HCT116 (cell line): Measurements from ENCODE around the gene CABS1. TPM values are rescaled to one million over a fixed set of nuclear protein-coding genes. Genes with fewer than 3 reads are reported as not detected.

Experiments used
- ATAC-seq: fragments of 200-7000 bp; cut with Tn5 transposase; 2 replicates; pipeline ENCODE4 v1.9.1; 2020; ENCODE audit warnings: mild to moderate bottlenecking, moderate library complexity
- BruUV-seq: library from RNA; stranded (reverse); fragments of 400-500 nt; replicated peaks from 2 replicates; lab custom pipeline; 2021; lab: Mats Ljungman, UMichigan
- CTCF ChIA-PET: fragments of 300-600 bp; sonication (Branson Sonifier 250); formaldehyde crosslinking; loops from one replicate; lab custom pipeline; 2021; ENCODE audit warnings: antibody characterized with exemption; lab: Charles Lee
- POLR2A ChIA-PET: fragments of 300-600, 350-600 bp; sonication (Branson Sonifier 250); formaldehyde crosslinking; loops from one replicate; lab custom pipeline; 2021; ENCODE audit warnings: antibody characterized with exemption; lab: Charles Lee
- RAD21 ChIA-PET, 2 experiments: fragments of 300-600 bp; sonication (Branson Sonifier 250); formaldehyde crosslinking; loops; one replicate each; lab custom pipeline; 2023; ENCODE audit warnings: low total read pairs in 2 of 2; ENCODE audit not compliant: uncharacterized antibody in 2 of 2, unreplicated experiment in 2 of 2, low non-redundant PET in 1 of 2; lab: Charles Lee
- DNase-seq: peaks from one replicate; pipeline ENCODE4 v3.0.0-alpha.2; 2010; ENCODE audit warnings: low read depth, low spot score
- H2AFZ ChIP-seq: fragments of 200-600 bp; shearing (Covaris generic), sonication (generic); 2 replicates; pipeline ENCODE4 v1.6.1; 2017; ENCODE audit warnings: low read depth, mixed run types, mixed read lengths, antibody characterized with exemption, low read length; ENCODE audit not compliant: poor library complexity, severe bottlenecking
- H3K27ac ChIP-seq: 2 replicates; pipeline ENCODE4 v1.5.1; 2012; ENCODE audit warnings: low read depth, low read length
- H3K27me3 ChIP-seq: fragments of 200-600 bp; sonication (generic); 2 replicates; pipeline ENCODE4 v1.6.1; 2016; ENCODE audit warnings: mixed run types, low read length, mixed read lengths; ENCODE audit not compliant: insufficient read depth
- H3K36me3 ChIP-seq, 2 experiments: fragments of 200-500 bp in 1 of 2; fragments of 200-600 bp in 1 of 2; sonication (Bioruptor generic) in 1 of 2; sonication (generic) in 1 of 2; 2 replicates each; pipeline versions ENCODE4 v1.5.1 to v1.6.1; 2014 to 2016; ENCODE audit warnings: low read length in 2 of 2, inconsistent platforms in 1 of 2, mixed read lengths in 1 of 2, mixed run types in 1 of 2; ENCODE audit not compliant: insufficient read depth in 2 of 2, control insufficient read depth in 1 of 2
- H3K4me1 ChIP-seq, 2 experiments: fragments of 200-600 bp in 1 of 2; sonication (generic) in 1 of 2; 2 replicates each; pipeline versions ENCODE4 v1.5.1 to v1.6.1; 2012 to 2017; ENCODE audit warnings: low read length in 2 of 2, inconsistent platforms in 1 of 2, mild to moderate bottlenecking in 1 of 2, mixed read lengths in 1 of 2, mixed run types in 1 of 2, moderate library complexity in 1 of 2; ENCODE audit not compliant: insufficient read depth in 2 of 2, control insufficient read depth in 1 of 2
- H3K4me2 ChIP-seq: fragments of 200-600 bp; sonication (generic); 2 replicates; pipeline ENCODE4 v1.6.1; 2017; ENCODE audit warnings: mixed run types, low read length, mixed read lengths
- H3K4me3 ChIP-seq, 2 experiments: fragments of 200-600 bp in 1 of 2; sonication (generic) in 1 of 2; replicated peaks in 1 of 2; 2 replicates each; pipeline ENCODE4 v1.5.1; 2011 to 2016; ENCODE audit warnings: low read length in 2 of 2, control low read depth in 1 of 2, low read depth in 1 of 2, mild to moderate bottlenecking in 1 of 2, mixed read lengths in 1 of 2, mixed run types in 1 of 2
- H3K79me2 ChIP-seq: fragments of 200-600 bp; sonication (generic); 2 replicates; pipeline ENCODE4 v1.6.1; 2017; ENCODE audit warnings: mild to moderate bottlenecking, mixed run types, low read length, moderate library complexity, mixed read lengths; ENCODE audit not compliant: insufficient read depth
- H3K9ac ChIP-seq: fragments of 200-600 bp; sonication (generic); 2 replicates; pipeline ENCODE4 v1.6.1; 2016; ENCODE audit warnings: low read length, mixed read lengths
- H3K9me2 ChIP-seq: fragments of 200-600 bp; sonication (generic), shearing (Covaris generic); 2 replicates; pipeline ENCODE4 v1.6.1; 2017; ENCODE audit warnings: mixed run types, mild to moderate bottlenecking, moderate library complexity; ENCODE audit not compliant: insufficient read depth
- H3K9me3 ChIP-seq, 2 experiments: fragments of 200-500 bp in 1 of 2; fragments of 200-600 bp in 1 of 2; sonication (Bioruptor generic) in 1 of 2; sonication (generic) in 1 of 2; 2 replicates each; pipeline ENCODE4 v1.6.1; 2014 to 2017; ENCODE audit warnings: low read length in 2 of 2, mixed read lengths in 2 of 2, inconsistent platforms in 1 of 2, low read depth in 1 of 2, mild to moderate bottlenecking in 1 of 2, mixed run types in 1 of 2, moderate library complexity in 1 of 2; ENCODE audit not compliant: control insufficient read depth in 1 of 2, insufficient read depth in 1 of 2
- H4K20me1 ChIP-seq: fragments of 200-600 bp; sonication (generic), shearing (Covaris generic); 2 replicates; pipeline ENCODE4 v1.6.1; 2017; ENCODE audit warnings: mixed run types, mild to moderate bottlenecking, moderate library complexity; ENCODE audit not compliant: insufficient read depth
- CBX3 ChIP-seq: IDR thresholded peaks from 2 replicates; pipeline ENCODE4 v1.6.1; 2012; ENCODE audit warnings: low read depth
- CEBPB ChIP-seq: IDR thresholded peaks from 2 replicates; pipeline ENCODE4 v1.6.1; 2012; ENCODE audit warnings: low read depth
- ELF1 ChIP-seq: IDR thresholded peaks from 2 replicates; pipeline ENCODE4 v1.6.1; 2012; ENCODE audit warnings: low read depth, borderline replicate concordance
- EZH2 ChIP-seq: fragments of 200-600 bp; sonication (generic); IDR thresholded peaks from 2 replicates; pipeline ENCODE4 v1.6.1; 2017; ENCODE audit warnings: antibody characterized with exemption, mixed run types
- EZH2phosphoT487 ChIP-seq: fragments of 200-600 bp; IDR thresholded peaks from 2 replicates; pipeline ENCODE4 v1.6.1; 2018; ENCODE audit warnings: antibody characterized with exemption, borderline replicate concordance
- FOSL1 ChIP-seq: IDR thresholded peaks from 2 replicates; pipeline ENCODE4 v1.6.1; 2012; ENCODE audit warnings: low read depth
- JUND ChIP-seq: IDR thresholded peaks from 2 replicates; pipeline ENCODE4 v1.6.1; 2012
- RAD21 ChIP-seq: IDR thresholded peaks from 2 replicates; pipeline ENCODE4 v1.6.1; 2012; ENCODE audit warnings: low read depth, mild to moderate bottlenecking
- SIN3A ChIP-seq: IDR thresholded peaks from 2 replicates; pipeline ENCODE4 v1.6.1; 2012; ENCODE audit warnings: low read depth
- SP1 ChIP-seq: IDR thresholded peaks from 2 replicates; pipeline ENCODE4 v1.6.1; 2012; ENCODE audit warnings: low read depth
- SRF ChIP-seq: IDR thresholded peaks from 2 replicates; pipeline ENCODE4 v1.6.1; 2012; ENCODE audit warnings: low read depth
- TCF7L2 ChIP-seq: IDR thresholded peaks from 2 replicates; pipeline ENCODE4 v1.7.0; 2011; ENCODE audit warnings: borderline replicate concordance, inconsistent platforms; ENCODE audit not compliant: insufficient read depth, insufficient read length; ENCODE audit errors: extremely low read depth
- YY1 ChIP-seq: IDR thresholded peaks from 2 replicates; pipeline ENCODE4 v1.6.1; 2011; ENCODE audit warnings: low read length, low read depth, moderate library complexity, mild to moderate bottlenecking; ENCODE audit not compliant: insufficient replicate concordance; ENCODE audit errors: extremely low read depth
- ZFX ChIP-seq: fragments of 450-650 bp; IDR thresholded peaks from 2 replicates; pipeline ENCODE4 v1.6.1; 2017
- ZNF274 ChIP-seq: fragments of 200-500 bp; sonication (Bioruptor generic); IDR thresholded peaks from 2 replicates; pipeline ENCODE4 v1.6.1; 2014; ENCODE audit warnings: mild to moderate bottlenecking, low read depth, low read length, inconsistent platforms
- intact Hi-C: fragments of 100-400 bp; cut with micrococcal nuclease; formaldehyde crosslinking; loops from 2 replicates; pipeline ENCODE4 v1.10.0; 2022
- total RNA-seq: library from RNA; stranded (reverse); gene quantifications from one replicate; pipeline ENCODE4 v1.2.1, GENCODE V29; 2021; ENCODE audit not compliant: unreplicated experiment
- TF ChIP-seq, protein P1 (sequence below), 3 experiments: fragments of 200-600 bp in 1 of 3; sonication (generic) in 1 of 3; IDR thresholded peaks in 2 of 3; conservative IDR thresholded peaks in 1 of 3; 2 replicates each; pipeline ENCODE4 v1.5.1; 2012 to 2017; ENCODE audit warnings: low read depth in 2 of 3, low read length in 2 of 3, antibody characterized with exemption in 1 of 3, borderline replicate concordance in 1 of 3, control low read depth in 1 of 3, mild to moderate bottlenecking in 1 of 3, mixed read lengths in 1 of 3, mixed run types in 1 of 3, moderate library complexity in 1 of 3; ENCODE audit not compliant: insufficient read depth in 1 of 3
- TF ChIP-seq, protein P2 (sequence below): IDR thresholded peaks from 2 replicates; pipeline ENCODE4 v1.6.1; 2011; ENCODE audit warnings: mild to moderate bottlenecking, low read length, moderate library complexity; ENCODE audit not compliant: insufficient replicate concordance; ENCODE audit errors: extremely low read depth
- TF ChIP-seq, protein P3 (sequence below): IDR thresholded peaks from 2 replicates; pipeline ENCODE4 v1.6.1; 2012
- TF ChIP-seq, protein P4 (sequence below): IDR thresholded peaks from 2 replicates; pipeline ENCODE4 v1.6.1; 2012

The CABS1 gene
- total RNA-seq, 1 experiment from 2014 or later, result not detected

DNA sequence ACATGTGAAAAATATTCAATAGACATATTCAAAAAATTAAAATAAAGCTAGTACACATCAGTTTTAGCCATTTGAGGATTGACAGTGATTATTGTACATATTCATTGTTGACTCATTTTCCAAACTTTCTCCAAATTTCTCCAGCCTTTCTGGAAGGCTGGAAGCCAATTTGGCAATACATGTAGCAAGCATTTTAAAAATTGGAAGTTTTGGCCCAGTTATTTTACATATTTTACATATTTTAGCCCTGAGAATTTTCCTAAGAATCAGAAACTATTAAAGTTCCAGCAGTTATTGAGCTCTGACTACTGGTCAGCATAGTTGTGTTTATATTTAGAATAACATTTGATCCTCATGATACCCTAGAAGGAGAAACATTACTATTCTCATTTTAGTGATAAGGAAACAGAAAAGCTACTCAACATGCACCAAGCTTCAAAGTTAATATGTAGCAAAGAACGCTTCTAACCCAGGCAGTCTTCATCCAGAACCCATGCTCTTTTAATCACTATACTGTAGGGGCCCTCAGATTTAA lies 3.2 kb downstream of the CABS1 start (continued):
- TF ChIP-seq YY1 (no peak), ELF1 (no peak)

DNA sequence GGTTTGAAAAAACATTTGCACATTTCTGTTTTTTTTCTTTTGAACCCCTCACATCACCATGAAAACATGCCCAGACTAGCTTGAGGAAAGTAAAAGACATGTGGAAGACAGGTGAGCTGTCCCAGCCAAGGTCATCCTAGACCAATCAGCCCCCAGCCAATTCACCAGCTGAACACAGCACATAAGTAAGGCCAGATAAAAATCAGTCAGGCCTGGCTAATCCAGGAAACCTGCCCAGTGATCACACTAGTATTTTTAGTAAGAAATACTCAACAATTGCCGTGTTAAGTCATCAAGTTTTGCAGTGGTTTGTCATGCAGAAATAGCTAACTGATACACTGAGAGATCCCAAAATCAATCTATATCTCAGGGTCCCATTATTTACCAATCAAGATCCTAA lies 21.4 kb downstream of the CABS1 start:
- no peak overlapping the region for H3K27ac ChIP-seq
- POLR2A ChIA-PET, result no interaction called here
- H3K4me2 ChIP-seq, result no peak overlapping the region
- H3K36me3 ChIP-seq, result no peaks in the 10 kb centered on the region
- H3K79me2 ChIP-seq, result no peaks in the 10 kb centered on the region
- no peaks in the 10 kb centered on the region for H3K27me3 ChIP-seq
- H2AFZ ChIP-seq, result no peak overlapping the region
- DNase-seq, result no peak
- ATAC-seq, result no peak
- no peak overlapping the region for H3K9ac ChIP-seq
- RAD21 ChIA-PET, result no interaction called here
- H3K4me3 ChIP-seq, result no peak overlapping the region
- intact Hi-C loops, result no loop called here
- CTCF ChIA-PET, result no interaction called here
- H3K9me2 ChIP-seq, result no peaks in the 10 kb centered on the region
- BruUV-seq, result no TSS peak
- H4K20me1 ChIP-seq, result no peaks in the 10 kb centered on the region
- TF ChIP-seq, protein P1, sequence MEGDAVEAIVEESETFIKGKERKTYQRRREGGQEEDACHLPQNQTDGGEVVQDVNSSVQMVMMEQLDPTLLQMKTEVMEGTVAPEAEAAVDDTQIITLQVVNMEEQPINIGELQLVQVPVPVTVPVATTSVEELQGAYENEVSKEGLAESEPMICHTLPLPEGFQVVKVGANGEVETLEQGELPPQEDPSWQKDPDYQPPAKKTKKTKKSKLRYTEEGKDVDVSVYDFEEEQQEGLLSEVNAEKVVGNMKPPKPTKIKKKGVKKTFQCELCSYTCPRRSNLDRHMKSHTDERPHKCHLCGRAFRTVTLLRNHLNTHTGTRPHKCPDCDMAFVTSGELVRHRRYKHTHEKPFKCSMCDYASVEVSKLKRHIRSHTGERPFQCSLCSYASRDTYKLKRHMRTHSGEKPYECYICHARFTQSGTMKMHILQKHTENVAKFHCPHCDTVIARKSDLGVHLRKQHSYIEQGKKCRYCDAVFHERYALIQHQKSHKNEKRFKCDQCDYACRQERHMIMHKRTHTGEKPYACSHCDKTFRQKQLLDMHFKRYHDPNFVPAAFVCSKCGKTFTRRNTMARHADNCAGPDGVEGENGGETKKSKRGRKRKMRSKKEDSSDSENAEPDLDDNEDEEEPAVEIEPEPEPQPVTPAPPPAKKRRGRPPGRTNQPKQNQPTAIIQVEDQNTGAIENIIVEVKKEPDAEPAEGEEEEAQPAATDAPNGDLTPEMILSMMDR (IDR thresholded peaks at IDR 0.05 in 2 of 3, conservative IDR thresholded peaks at IDR 0.05 in 1 of 3; ENCODE audit: borderline replicate concordance in 1 of 3, insufficient read depth in 1 of 3, low read depth in 2 of 3, low read length in 2 of 3), result no peak
- TF ChIP-seq ZFX, result no peak
- TF ChIP-seq, protein P2, sequence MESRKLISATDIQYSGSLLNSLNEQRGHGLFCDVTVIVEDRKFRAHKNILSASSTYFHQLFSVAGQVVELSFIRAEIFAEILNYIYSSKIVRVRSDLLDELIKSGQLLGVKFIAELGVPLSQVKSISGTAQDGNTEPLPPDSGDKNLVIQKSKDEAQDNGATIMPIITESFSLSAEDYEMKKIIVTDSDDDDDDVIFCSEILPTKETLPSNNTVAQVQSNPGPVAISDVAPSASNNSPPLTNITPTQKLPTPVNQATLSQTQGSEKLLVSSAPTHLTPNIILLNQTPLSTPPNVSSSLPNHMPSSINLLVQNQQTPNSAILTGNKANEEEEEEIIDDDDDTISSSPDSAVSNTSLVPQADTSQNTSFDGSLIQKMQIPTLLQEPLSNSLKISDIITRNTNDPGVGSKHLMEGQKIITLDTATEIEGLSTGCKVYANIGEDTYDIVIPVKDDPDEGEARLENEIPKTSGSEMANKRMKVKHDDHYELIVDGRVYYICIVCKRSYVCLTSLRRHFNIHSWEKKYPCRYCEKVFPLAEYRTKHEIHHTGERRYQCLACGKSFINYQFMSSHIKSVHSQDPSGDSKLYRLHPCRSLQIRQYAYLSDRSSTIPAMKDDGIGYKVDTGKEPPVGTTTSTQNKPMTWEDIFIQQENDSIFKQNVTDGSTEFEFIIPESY, result no peak
- no peak for TF ChIP-seq EZH2phosphoT487
- TF ChIP-seq CEBPB, result no peak
- TF ChIP-seq RAD21, result no peak
- TF ChIP-seq JUND, result no peak
- TF ChIP-seq, protein P3, sequence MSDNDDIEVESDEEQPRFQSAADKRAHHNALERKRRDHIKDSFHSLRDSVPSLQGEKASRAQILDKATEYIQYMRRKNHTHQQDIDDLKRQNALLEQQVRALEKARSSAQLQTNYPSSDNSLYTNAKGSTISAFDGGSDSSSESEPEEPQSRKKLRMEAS, result no peak
- no peak for TF ChIP-seq FOSL1
- no peak for TF ChIP-seq TCF7L2
- TF ChIP-seq, protein P4, sequence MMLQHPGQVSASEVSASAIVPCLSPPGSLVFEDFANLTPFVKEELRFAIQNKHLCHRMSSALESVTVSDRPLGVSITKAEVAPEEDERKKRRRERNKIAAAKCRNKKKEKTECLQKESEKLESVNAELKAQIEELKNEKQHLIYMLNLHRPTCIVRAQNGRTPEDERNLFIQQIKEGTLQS, result no peak
- no peak for TF ChIP-seq CBX3
- no peak for TF ChIP-seq SP1
- no peak for TF ChIP-seq SRF
- no peak for TF ChIP-seq YY1
- no peak for TF ChIP-seq SIN3A
- no peak for TF ChIP-seq ZNF274
- no peak for TF ChIP-seq EZH2
- H3K4me1 ChIP-seq, result no peaks in the 10 kb centered on the region
- H3K9me3 ChIP-seq, result no peaks in the 10 kb centered on the region
